Stimulated activated memory B cell treated with anti-CD40 and anti-IgM and Interleukin-4, amounts not matched to agents 10 μg/mL and 1 μg/mL and 100 μg/mL, for 72 hours (primary cell): ENCODE results near the gene PCGF5.
"Not testable (repeated sequence)": the region's sequence is repeated elsewhere in the genome, so short reads cannot be mapped to it uniquely, and the experiment has no call there.

ENCODE experiments used
- ATAC-seq: fragments of 150-1000 bp; cut with Tn5 transposase; 2 replicates; pipeline ENCODE4 v1.10.0; 2021
- H3K27ac Mint-ChIP-seq: one replicate; pipeline ENCODE4 v1.8.0; 2022; ENCODE audit warnings: mild to moderate bottlenecking, mixed read lengths
- H3K27me3 Mint-ChIP-seq: one replicate; pipeline ENCODE4 v1.8.0; 2022; ENCODE audit warnings: mixed read lengths
- H3K36me3 Mint-ChIP-seq: one replicate; pipeline ENCODE4 v1.8.0; 2022; ENCODE audit warnings: mixed read lengths
- H3K4me1 Mint-ChIP-seq: one replicate; pipeline ENCODE4 v1.8.0; 2022; ENCODE audit warnings: mixed read lengths
- H3K4me3 Mint-ChIP-seq: one replicate; pipeline ENCODE4 v1.8.0; 2022; ENCODE audit warnings: mild to moderate bottlenecking, moderate library complexity, mixed read lengths
- H3K9me3 Mint-ChIP-seq: one replicate; pipeline ENCODE4 v1.8.0; 2022; ENCODE audit warnings: mixed read lengths

Gene PCGF5

DNA sequence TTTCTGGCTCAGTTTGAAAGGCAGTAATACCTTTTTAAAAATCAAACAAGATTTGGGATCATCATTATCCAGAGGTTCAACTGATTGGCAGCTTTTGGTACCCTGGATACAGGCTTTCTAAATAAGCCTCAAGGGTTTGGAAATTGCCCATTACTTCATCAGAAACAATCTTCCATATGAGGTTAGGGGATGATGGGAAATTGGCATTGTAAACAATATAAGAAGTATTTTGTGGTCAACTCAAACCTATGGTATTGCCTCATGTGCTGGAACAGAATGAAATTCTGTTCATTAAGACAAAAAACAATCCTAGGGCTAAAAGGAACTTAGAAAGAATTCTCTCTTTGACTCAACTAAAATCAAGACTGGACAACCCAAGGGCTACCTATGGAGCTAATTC is 97.1 kb downstream of the PCGF5 start:
- Mint-ChIP-seq H3K36me3 (no peaks in the 10 kb centered on the region), H3K9me3 (no peaks in the 10 kb centered on the region), H3K4me1 (no peaks in the 10 kb centered on the region), H3K27ac (no peak overlapping the region), H3K4me3 (no peak overlapping the region), H3K27me3 (peaks cover 10% of the 10 kb centered on the region)
- no peak for ATAC-seq

DNA sequence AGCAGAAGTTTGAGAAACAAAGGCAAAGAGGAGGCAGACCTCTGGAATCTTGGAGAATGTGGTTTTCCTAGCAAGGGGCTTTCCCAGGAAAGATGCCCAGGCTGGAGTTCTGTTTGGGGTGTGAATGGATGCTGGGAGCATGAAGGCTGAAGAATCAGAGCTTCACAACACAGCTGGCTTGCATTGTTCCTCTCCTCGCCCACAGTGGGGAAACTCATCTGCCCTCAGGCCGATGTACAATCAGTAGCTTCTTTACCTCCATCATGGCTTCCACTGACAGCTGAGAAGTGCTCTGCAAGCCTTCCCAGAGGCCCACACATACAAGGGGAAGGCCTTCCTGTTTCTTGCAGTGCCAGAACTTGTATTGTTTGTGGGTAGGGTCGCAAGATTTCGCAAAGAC is 98.9 kb downstream of the PCGF5 start:
- ATAC-seq: no peak
- Mint-ChIP-seq H3K4me3 (no peak overlapping the region), H3K27ac (no peak overlapping the region)

DNA sequence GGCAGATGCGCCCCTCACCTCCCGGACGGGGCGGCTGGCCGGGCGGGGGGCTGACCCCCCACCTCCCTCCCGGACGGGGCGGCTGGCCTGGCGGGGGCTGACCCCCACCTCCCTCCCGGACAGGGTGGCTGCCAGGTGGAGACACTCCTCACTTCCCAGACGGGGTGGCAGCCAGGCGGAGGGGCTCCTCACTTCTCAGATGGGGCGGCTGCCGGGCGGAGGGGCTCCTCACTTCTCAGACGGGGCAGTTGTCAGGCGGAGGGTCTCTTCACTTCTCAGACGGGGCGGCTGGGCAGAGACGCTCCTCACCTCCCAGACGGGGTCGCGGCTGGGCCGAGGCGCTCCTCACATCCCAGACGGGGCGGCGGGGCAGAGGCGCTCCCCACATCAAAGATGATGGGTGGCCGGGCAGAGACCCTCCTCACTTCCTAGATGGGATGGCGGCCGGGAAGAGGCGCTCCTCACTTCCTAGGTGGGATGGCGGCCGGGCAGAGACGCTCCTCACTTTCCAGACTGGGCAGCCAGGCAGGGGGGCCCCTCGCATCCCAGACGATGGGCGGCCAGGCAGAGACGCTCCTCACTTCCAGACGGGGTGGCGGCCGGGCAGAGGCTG is 102.9 kb downstream of the PCGF5 start:
- not testable (repeated sequence) for H3K27me3 Mint-ChIP-seq, H3K36me3 Mint-ChIP-seq, H3K4me1 Mint-ChIP-seq, ATAC-seq, H3K9me3 Mint-ChIP-seq, H3K27ac Mint-ChIP-seq, H3K4me3 Mint-ChIP-seq

More for the DNA sequence above, 98.9 kb downstream of the PCGF5 start:
- Mint-ChIP-seq H3K4me1 (no peaks in the 10 kb centered on the region), H3K36me3 (no peaks in the 10 kb centered on the region), H3K27me3 (peaks cover 3% of the 10 kb centered on the region), H3K9me3 (peaks cover 2% of the 10 kb centered on the region)

DNA sequence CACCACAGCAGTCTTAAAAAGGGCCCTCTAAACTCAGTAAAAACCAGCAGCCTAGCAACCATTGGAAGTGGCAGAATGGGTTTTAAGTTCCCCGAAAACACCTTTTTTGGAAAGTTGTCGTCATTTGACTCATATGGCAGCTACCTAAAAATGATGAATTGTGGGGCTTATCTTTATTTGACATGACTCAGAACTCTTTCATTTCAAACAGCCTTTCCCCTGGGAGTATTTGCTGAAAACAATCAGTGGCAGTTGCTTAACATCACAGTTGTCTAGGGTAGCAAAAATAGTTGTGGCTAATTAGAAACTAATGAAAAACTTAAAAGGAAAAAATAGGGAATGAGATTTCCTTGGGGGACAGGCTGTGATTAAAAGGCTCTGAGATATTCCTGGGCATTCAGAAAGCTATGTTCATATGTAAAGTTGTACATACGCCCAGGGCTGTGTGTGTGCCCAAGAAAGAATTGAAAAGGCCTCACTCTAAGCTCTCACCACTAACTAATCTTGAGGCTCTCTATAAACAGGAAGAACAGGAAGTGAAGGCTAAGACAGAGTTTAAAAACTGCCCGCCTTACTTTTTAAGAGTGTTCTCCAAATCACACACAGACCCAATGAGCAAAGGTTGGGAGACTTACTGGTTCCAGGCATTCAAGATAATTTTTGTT is 108.0 kb downstream of the PCGF5 start:
- Mint-ChIP-seq H3K9me3 (peaks cover 6% of the 10 kb centered on the region), H3K4me3 (no peak overlapping the region), H3K27ac (no peak overlapping the region), H3K4me1 (no peaks in the 10 kb centered on the region), H3K36me3 (no peaks in the 10 kb centered on the region), H3K27me3 (peaks cover 43% of the 10 kb centered on the region)
- no peak for ATAC-seq
